Measurements from ENCODE around the gene FANCC. TPM values are rescaled to one million over a fixed set of nuclear protein-coding genes. Genes with fewer than 3 reads are reported as not detected.

Gene FANCC
- total and polyA plus RNA-seq, 2 of the 13 experiments (the other 11 are each of a cell fraction or from before 2014, with no cell fraction given): 7.4 to 8.6 TPM

DNA sequence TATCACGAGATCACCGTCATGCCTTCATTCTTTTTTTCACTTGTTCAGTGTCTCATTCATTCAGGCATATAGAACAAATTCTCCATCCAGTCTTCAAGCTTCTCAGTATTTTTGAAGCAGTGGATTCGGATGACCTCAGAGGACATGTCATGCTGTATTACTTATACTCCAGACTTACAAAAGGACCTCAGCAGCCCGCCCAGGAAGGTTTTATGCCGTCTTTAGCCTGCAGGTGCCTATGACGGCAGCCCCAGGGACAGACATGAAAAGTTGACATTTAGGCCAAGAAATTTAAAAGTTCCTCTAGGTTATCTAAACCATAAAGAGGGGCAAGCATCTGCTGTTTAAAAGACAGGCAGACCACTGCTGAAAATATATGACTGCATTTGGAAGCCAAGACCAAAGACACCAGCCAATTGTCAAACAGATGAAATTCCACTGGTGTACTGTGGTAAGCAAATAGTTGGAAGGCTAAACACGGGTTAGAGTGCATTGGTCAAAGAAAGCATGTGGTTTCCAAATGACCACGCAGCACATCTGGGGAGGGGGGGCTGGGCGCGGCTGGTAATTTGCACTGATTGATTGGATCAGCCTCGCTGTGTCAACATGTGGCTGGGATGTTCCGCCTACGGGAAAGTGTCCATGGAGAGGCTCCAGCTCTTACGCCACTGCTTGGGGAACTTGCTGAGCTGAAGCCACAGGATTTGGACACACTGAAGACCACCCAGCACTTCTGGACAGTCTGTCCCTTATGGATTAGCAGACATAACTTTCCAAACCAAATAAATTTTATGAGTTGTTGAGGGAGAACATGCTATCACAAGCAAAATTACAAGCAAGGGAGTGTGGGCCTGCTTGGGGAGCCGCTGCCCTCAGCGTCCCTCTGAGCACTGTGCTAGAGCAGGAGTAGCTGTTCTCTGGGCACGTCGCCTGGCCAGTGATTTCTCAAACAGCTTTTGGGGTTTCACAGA lies 173.6 kb downstream of the FANCC start (continued):
- no peak for TF ChIP-seq ZNF20 (CRISPR knock-in tag; IDR thresholded peaks at IDR 0.05)
- no peak for TF ChIP-seq TRIM24 (CRISPR knock-in tag; IDR thresholded peaks at IDR 0.05)
- TF ChIP-seq DNMT1 (CRISPR knock-in tag; IDR thresholded peaks at IDR 0.05): no peak
- TF ChIP-seq ZNF713 (CRISPR knock-in tag; IDR thresholded peaks at IDR 0.05): no peak
- TF ChIP-seq ZNF614 (CRISPR knock-in tag; IDR thresholded peaks at IDR 0.05; ENCODE audit: borderline replicate concordance): no peak
- TF ChIP-seq, protein P1, sequence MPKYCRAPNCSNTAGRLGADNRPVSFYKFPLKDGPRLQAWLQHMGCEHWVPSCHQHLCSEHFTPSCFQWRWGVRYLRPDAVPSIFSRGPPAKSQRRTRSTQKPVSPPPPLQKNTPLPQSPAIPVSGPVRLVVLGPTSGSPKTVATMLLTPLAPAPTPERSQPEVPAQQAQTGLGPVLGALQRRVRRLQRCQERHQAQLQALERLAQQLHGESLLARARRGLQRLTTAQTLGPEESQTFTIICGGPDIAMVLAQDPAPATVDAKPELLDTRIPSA (CRISPR knock-in tag; IDR thresholded peaks at IDR 0.05; ENCODE audit: borderline replicate concordance): no peak
- TF ChIP-seq SAP130 (CRISPR knock-in tag; IDR thresholded peaks at IDR 0.05; ENCODE audit: low read depth): no peak; the same call in 1 of the 2 replicates
- TF ChIP-seq, protein P2, sequence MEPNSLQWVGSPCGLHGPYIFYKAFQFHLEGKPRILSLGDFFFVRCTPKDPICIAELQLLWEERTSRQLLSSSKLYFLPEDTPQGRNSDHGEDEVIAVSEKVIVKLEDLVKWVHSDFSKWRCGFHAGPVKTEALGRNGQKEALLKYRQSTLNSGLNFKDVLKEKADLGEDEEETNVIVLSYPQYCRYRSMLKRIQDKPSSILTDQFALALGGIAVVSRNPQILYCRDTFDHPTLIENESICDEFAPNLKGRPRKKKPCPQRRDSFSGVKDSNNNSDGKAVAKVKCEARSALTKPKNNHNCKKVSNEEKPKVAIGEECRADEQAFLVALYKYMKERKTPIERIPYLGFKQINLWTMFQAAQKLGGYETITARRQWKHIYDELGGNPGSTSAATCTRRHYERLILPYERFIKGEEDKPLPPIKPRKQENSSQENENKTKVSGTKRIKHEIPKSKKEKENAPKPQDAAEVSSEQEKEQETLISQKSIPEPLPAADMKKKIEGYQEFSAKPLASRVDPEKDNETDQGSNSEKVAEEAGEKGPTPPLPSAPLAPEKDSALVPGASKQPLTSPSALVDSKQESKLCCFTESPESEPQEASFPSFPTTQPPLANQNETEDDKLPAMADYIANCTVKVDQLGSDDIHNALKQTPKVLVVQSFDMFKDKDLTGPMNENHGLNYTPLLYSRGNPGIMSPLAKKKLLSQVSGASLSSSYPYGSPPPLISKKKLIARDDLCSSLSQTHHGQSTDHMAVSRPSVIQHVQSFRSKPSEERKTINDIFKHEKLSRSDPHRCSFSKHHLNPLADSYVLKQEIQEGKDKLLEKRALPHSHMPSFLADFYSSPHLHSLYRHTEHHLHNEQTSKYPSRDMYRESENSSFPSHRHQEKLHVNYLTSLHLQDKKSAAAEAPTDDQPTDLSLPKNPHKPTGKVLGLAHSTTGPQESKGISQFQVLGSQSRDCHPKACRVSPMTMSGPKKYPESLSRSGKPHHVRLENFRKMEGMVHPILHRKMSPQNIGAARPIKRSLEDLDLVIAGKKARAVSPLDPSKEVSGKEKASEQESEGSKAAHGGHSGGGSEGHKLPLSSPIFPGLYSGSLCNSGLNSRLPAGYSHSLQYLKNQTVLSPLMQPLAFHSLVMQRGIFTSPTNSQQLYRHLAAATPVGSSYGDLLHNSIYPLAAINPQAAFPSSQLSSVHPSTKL (CRISPR knock-in tag; IDR thresholded peaks at IDR 0.05): peak; percentile 47
- TF ChIP-seq FOXA1 (IDR thresholded peaks at IDR 0.05): no peak
- TF ChIP-seq FOXA1 (CRISPR knock-in tag; IDR thresholded peaks at IDR 0.05): peak; percentile 79
- TF ChIP-seq, protein P3, sequence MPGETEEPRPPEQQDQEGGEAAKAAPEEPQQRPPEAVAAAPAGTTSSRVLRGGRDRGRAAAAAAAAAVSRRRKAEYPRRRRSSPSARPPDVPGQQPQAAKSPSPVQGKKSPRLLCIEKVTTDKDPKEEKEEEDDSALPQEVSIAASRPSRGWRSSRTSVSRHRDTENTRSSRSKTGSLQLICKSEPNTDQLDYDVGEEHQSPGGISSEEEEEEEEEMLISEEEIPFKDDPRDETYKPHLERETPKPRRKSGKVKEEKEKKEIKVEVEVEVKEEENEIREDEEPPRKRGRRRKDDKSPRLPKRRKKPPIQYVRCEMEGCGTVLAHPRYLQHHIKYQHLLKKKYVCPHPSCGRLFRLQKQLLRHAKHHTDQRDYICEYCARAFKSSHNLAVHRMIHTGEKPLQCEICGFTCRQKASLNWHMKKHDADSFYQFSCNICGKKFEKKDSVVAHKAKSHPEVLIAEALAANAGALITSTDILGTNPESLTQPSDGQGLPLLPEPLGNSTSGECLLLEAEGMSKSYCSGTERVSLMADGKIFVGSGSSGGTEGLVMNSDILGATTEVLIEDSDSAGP (CRISPR knock-in tag; IDR thresholded peaks at IDR 0.05; ENCODE audit: borderline replicate concordance): no peak
- TF ChIP-seq, protein P4, sequence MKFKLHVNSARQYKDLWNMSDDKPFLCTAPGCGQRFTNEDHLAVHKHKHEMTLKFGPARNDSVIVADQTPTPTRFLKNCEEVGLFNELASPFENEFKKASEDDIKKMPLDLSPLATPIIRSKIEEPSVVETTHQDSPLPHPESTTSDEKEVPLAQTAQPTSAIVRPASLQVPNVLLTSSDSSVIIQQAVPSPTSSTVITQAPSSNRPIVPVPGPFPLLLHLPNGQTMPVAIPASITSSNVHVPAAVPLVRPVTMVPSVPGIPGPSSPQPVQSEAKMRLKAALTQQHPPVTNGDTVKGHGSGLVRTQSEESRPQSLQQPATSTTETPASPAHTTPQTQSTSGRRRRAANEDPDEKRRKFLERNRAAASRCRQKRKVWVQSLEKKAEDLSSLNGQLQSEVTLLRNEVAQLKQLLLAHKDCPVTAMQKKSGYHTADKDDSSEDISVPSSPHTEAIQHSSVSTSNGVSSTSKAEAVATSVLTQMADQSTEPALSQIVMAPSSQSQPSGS (CRISPR knock-in tag; IDR thresholded peaks at IDR 0.05): peak; percentile 32; the same call in 1 of the 2 replicates
- TF ChIP-seq ZMYM2 (CRISPR knock-in tag; IDR thresholded peaks at IDR 0.05): no peak
- peak; percentile 33; the same call in 1 of the 2 replicates for TF ChIP-seq SPEN (CRISPR knock-in tag; IDR thresholded peaks at IDR 0.05; ENCODE audit: low read depth)
- TF ChIP-seq ARNTL (CRISPR knock-in tag; IDR thresholded peaks at IDR 0.05): no peak
- TF ChIP-seq KLF15 (CRISPR knock-in tag; IDR thresholded peaks at IDR 0.05; ENCODE audit: borderline replicate concordance): no peak
- TF ChIP-seq ZNF562 (CRISPR knock-in tag; IDR thresholded peaks at IDR 0.05; ENCODE audit: borderline replicate concordance): no peak
- TF ChIP-seq ATF7 (IDR thresholded peaks at IDR 0.05): no peak
- TF ChIP-seq ATF7 (CRISPR knock-in tag; IDR thresholded peaks at IDR 0.05): no peak
- no peak for TF ChIP-seq NR2C2 (CRISPR knock-in tag; IDR thresholded peaks at IDR 0.05; ENCODE audit: borderline replicate concordance)
- TF ChIP-seq NFRKB (IDR thresholded peaks at IDR 0.05): no peak
- no peak for TF ChIP-seq SMAD9 (CRISPR knock-in tag; IDR thresholded peaks at IDR 0.05)
- TF ChIP-seq FOXC1 (CRISPR knock-in tag; IDR thresholded peaks at IDR 0.05; ENCODE audit: borderline replicate concordance): peak; percentile 63; the same call in 1 of the 2 replicates
- no peak for TF ChIP-seq MTF1 (CRISPR knock-in tag; IDR thresholded peaks at IDR 0.05)
